Stimulated activated CD4-positive, alpha-beta T cell treated with anti-CD3 and anti-CD28 coated beads, Interleukin-4, amount 100 ng/mL, for 4 hours (primary cell): ENCODE results near the gene FGD3.
"Not testable (repeated sequence)": the region's sequence is repeated elsewhere in the genome, so short reads cannot be mapped to it uniquely, and the experiment has no call there.

Source experiments
- DNase-seq, 2 experiments: peaks; one replicate each; pipeline ENCODE4 v3.0.0-alpha.2; 2020

FGD3 gene

DNA sequence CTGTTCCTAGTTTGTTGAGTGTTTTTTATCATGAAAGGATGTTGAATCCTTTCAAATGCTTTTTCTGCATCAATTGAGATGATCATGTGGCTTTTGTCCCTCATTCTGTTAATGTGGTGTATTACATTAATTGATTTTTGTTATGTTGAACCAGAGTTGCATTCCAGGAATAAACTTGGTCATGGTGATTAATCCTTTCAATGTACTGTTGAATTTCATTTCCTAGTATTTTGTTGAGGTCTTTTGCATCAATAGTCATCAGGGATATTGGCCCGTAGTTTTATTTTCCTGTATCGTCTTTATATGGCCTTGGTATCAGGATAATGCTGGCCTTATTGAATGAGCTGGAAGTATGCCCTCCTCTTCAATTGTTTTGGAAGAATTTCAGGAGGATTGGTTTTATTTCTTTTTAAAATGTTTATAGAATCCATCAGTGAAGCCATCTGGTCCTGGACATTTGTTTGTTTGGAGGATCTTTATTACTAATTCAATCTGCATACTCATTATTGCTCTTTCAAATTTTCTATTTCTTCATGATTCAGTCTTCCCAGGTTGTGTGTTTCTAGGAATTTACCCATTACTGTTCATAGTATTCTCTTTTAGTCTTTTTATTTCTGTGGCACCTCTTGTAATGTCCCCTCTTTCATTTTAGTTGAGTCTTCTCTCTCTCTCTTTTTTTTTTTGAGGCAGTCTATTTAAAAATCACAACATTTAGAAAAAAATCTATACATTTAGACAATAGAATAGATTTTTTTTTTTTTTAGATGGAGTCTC, 32.1 kb downstream of the FGD3 start:
- DNase-seq = no peak

DNA sequence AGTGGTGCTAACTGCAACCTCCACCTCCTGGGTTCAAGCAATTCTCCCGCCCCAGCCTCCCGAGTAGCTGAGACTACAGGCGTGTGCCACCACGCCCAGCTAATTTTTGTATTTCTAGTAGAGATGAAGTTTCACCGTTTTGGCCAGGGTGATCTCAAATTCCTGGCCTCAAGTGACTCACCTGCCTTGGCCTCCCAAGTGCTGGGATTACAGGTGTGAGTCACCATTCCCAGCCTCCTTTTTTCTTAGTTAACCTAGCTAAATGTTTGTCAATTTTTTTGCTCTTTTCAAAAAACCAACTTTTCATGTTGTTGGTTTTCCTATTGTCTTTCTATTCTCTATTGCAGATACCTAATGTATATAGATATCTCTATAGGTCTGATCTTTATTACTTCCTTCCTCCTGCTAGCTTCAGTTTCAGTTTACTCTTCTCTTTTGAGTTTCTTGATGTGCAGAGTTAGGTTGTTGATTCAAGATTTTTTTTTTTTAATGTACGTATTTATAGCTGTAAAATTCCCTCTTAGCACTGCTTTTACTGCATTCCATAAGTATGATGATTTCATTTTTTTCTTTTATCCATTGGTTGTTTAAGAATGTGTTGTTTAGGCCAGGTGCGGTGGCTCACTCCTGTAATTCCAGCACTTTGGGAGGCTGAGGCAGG, 32.9 kb downstream of the FGD3 start:
- DNase-seq = no peak

DNA sequence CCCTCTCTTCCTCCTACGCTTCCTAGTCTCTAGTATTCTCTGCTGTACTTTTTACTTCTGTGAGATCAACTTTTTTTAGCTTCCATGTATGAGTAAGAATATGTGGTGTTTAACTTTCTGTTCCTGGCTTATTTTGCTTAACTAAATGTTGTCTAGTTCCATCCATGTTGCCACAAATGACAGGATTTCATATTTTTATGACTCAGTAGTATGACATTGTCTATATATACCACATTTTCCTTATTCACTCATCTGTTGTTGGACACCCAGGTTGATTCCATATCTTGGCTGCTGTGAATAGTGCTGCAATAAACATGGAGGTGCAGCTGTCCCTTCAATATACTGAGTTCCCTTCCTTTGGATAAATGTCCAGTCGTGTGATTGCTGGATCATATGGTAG, 34.8 kb downstream of the FGD3 start:
- DNase-seq = no peak

DNA sequence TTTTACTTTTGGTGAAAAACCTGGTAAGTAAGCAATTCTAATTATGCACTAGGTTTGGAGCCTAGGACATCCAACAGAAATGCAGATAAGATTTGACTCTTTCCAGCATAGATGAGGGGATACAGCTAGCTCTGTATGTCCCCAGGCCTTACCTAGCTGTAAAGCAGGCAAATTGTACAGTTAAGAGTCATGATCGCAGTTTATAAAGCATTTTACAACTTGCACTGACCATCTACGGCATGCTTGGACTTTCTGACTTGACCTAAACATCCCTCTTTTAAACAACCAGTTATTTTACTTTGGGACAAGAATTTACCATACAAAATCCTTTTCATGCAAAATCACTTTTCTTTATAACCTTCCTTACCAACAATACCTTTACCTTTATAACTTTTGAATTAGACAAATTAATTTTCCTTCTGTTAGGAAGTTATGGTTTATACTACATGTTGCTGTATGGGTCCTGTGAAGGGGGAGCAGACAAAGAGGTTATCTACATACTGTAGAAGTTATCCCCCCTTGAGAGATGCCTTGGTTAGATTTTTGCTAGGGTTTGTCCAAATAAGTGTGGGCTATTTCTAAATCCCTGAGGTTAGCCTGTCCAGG, 36.8 kb downstream of the FGD3 start:
- DNase-seq = no peak

DNA sequence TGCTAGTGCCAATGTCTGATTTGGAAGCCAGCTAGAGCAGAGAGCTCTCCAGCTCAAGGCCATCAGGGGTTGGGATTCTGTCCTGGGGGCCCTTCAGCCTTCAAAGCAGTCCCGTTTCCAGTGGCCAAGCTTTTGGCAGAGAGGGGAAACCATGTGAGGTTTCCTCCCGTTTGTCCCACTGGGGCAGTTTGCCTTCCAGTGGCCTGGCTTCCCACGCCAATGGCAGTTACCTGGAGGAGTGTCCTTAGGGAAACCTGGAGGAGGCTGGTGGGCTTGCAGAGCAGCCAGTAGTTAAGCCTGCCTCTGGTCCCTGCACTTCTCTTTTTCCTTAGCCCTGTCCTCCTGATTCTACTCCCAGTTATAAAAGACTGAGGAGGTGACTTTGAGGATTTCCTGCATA, 37.7 kb downstream of the FGD3 start:
- no peak for DNase-seq

DNA sequence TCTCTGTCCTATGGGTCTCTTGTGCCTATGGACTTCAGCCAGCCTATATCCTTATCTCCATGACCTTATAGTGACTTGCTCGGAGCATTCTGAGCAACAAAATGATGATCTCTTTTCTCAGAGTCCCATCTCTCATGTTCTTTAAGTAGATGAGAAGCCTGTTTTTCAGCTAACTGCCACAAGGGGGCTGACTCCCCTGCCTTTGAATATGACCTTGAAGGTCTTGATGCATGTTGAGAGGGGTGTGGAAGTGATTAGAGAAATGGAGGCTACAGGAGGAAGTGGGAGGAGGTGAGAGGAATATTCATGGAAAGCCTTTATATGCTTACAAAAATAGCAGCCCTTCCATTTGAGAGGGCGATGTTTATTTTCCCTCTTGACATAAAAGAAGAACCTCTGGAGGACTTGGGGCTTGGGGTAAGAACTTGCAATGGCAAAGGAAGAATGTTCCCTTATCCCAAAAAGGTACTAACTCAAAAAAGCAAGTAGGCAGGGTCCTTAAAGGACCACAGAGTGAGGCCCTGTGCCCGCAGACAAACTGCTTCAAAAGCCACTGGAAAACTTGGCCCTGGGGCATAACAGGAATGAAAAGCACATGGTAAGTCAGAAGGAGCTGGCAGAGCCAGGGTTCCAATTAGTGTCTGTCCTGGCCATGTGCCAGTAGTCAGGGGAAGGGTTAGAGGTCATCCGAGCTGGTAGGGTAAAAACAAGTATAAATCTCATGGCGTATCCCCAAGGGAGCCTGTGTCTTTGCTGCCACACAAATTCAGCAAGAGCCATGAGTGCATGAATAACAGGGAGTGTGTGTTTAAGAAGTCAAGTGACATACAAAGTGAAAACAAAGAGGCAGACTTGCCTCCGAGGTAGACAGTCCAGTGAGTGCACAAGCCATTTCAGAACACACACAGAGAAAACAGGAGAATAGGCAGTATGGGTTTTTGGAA, 39.1 kb downstream of the FGD3 start:
- peak; percentile 24 to 52 for DNase-seq

DNA sequence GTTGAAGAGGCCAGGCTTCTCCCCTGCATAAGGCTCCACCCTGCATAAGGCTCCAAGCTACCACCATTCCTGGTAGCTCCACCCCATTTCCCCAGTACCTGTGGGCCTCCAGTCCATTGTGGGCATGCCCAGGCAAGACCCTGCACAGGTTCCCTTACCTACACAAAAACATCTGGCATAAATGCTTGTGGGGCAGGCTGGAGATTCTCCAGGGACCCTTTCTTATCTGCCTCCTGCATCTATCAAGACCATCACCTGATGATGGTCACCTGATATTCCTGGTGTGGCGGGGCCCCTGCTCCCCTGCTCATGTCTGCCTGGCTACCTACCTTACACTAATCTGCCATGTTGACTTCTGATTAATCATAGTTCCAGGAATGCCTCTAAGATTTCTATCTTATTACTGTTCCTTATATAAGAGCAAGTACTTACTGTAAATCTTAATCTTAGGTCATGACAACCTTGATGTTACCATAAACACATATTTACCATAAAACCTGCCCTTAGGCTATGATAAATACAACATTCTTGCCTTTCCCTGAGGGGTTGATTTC, 41.0 kb downstream of the FGD3 start:
- no peak for DNase-seq

DNA sequence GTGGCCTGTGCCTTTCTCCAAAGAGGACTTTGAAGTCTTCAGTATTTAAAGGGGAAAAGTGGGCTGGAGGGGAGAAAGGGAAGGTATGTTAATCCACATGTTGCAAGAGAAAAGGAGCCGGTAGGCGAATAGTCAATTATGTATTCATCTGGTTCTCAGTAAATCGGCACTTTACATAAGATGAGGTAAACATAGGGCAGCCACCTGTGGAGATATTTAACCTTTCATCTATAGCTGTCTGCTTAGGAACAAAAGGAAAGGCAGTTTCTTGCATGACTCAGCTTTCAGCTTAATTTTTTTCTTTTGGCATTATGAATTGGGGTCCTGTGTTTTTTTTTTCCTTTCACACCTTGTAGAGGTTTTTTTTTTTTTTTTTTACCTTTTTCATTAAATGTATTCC, 42.2 kb downstream of the FGD3 start:
- no peak for DNase-seq

DNA sequence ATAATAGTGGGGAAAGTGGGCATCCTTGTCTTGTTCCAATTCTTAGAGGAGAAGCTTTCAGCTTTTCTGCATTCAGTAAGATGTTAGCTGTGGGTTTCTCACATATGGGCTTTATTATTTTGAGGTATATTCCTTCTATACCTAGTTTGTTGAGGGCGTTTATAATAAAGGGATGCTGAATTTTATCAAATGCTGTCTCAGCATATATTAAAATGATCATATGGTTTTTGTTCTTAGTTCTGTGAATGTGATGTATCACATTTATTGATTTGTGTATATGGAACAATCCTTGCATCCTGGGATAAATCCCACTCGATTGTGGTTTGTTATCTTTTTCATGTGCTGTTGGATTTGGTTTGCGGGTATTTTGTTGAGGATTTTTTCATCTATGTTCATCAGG, 43.1 kb downstream of the FGD3 start:
- DNase-seq = no peak

DNA sequence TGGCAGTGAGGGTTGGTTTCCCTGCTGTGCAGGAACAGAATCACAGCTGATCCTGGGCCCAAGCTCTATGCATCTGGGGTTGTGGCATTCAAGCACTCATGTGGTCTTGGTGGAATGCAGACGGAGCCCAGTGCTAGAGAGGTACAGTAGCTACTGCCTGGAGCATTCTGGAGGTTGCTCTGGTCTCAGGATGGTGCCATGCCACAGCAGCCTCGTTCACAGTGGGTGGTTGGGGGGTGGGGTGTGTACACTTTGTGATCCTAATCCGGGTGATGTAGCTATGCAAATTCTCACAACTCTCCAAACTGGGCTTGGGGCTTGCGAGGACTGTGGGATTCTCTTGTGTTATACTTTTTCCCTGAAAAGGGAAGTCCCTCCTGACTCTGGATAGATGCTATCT, 45.2 kb downstream of the FGD3 start:
- DNase-seq = no peak

DNA sequence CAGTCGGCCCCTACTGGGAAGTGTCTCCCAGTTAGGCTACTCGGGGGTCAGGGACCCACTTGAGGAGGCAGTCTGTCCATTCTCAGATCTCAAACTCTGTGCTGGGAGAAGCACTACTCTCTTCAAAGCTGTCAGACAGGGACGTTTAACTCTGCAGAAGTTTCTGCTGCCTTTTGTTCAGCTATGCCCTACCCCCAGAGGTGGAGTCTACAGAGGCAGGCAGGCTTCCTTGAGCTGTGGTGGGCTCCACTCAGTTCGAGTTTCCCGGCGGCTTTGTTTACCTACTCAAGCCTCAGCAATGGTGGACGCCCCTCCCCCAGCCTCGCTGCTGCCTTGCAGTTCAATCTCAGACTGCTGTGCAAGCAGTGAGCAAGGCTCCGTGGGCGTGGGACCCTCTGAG, 51.5 kb downstream of the FGD3 start:
- DNase-seq = not testable (repeated sequence)

DNA sequence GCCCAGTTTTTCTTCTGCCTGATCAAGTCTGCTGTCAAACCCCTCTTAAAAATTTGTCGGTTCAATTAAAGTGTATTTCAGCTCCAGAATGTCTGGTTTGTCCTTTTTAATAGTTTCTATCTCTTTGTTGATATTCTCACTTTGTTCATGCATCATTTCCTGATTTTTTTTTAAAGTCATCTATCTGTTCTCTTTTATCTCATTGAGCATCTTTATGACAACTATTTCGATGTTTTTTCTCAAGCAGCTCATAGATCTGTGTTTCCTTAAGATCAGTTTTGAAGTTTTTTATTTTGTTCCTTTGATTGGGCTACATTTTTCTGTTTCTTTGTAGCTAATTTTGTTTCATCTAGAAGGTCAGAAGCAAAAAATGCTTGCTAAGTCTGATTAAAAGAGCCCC, 53.7 kb downstream of the FGD3 start:
- DNase-seq = no peak

DNA sequence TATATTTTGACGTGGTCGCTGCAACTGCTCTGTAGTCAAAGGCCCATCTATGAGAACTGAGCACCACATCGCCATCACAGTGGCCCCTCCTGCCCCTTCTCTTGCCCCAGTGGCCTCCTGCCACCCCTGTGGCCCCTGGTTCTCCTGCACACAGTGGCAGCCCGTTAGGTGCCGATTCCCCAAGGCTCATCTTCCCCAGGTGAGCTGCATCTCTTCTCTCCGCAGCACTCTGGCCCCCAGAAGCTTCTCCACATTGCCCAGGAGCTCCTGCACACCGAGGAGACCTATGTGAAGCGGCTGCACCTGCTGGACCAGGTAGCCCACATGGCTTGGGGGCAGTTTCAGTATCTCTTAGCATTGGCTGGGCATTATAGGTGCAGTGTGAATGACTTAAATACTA, 55.4 kb downstream of the FGD3 start:
- no peak for DNase-seq

DNA sequence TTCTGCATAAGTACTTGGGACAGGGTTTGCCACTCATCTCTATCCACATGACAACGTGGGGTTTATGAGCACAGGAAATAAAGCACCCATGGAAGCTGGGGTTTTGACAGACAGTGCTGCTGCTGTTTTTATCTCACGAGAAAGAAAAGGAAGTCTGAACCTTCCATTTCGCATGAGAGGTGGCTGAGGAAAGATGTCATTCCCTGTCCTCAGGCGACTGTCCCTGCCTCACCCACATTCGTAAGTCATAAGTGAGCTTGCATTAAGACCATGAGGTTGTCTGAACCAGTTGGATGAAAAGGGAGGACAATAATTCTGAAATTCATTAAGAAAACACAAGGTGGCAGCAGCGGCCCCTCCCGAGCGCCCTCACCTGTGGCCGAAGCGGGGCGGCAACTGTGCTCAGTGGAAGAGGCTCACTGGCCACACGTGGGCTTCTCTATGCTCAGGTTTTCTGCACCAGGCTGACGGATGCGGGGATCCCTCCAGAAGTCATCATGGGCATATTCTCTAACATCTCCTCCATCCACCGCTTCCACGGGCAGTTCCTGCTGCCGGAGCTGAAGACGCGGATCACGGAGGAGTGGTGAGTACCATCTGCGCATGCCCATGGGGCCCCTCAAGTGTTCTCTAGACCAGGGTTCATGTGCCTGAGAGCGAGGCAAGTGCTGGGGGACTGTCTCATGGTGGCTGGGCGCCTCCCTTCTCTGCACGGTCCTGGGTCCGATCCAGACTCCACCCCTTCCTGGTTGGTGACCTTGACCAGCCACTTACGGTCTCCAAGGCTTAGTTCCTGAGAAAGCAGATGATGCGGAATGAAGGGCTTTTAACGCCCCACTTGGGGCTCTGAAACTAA, 56.5 kb downstream of the FGD3 start:
- peak; percentile 57 to 61 for DNase-seq

DNA sequence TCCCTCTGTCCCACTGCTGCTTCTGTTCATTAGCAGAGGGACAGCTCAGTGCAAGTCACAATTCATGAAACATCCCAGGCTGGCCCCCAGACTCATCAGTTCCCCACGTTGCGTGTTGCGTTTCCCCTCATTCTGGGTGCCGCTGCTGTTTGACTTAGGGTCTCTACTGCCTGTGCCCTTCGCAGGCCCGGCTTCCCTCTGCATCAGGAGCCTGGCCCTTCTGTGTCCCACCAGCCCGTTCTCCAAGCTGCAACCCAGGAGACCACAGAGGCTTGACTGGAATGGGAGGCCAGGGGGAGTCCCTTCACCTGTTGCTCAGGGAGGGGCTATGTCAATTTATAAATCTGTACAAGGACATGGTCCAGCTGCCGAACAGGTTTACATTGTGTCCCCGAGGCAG, 57.2 kb downstream of the FGD3 start:
- DNase-seq = no peak

DNA sequence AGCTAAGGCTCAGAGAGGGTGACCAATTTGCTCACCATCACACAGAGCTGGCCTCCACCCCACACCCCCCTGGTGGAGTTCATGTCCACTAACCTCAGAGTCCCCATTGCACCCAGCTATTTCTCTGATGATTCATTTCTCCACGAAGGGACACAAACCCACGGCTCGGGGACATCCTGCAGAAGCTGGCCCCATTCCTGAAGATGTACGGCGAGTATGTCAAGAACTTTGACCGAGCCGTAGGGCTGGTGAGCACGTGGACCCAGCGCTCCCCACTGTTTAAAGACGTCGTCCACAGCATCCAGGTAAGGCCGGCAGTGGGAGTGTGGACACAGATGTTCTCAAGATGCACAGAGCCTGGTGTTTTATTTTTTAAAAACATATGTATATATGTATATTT, 58.6 kb downstream of the FGD3 start:
- no peak for DNase-seq

DNA sequence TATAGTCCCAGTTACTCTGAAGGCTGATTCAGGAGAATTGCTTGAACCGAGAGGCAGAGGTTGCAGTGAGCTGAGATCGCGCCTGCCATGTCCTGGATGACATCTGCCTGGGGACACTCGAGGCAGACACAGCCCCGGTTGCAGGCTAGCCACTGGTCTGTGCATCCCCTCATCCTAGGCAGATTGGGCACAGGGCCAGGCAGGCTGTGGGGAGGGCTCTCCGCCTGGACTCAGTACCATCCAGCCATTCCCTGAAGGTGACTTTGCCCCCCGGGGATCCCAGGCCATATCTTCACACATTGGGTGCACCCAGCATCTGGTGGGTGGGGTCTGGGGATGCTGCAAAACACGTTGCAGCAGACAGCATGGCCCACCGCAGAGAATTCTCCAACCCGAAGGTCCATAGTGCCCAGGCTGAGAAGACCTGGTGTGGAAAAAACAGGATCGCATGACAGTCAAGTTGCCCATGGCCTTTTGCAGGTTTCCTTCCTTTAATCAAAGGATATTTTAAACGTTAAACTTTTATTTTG, 60.3 kb downstream of the FGD3 start:
- no peak for DNase-seq

DNA sequence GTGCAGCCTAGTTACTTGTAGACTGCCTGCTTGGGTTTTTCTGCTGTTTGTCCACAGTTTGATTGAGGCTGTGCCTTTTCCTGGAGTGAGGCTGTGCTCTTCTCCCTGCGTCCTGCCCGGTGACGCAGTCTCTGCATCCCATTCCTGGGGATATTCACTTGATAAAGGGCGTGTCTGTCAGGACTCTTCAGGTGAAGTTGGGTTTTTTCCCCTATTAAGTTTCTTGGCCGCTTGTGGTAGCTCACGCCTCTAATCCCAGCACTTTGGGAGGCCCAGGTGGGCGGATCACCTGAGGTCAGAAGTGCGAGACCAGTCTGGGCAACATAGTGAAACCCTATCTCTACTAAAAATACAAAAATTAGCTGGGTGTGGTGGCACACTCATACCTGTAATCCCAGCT, 61.1 kb downstream of the FGD3 start:
- no peak for DNase-seq

DNA sequence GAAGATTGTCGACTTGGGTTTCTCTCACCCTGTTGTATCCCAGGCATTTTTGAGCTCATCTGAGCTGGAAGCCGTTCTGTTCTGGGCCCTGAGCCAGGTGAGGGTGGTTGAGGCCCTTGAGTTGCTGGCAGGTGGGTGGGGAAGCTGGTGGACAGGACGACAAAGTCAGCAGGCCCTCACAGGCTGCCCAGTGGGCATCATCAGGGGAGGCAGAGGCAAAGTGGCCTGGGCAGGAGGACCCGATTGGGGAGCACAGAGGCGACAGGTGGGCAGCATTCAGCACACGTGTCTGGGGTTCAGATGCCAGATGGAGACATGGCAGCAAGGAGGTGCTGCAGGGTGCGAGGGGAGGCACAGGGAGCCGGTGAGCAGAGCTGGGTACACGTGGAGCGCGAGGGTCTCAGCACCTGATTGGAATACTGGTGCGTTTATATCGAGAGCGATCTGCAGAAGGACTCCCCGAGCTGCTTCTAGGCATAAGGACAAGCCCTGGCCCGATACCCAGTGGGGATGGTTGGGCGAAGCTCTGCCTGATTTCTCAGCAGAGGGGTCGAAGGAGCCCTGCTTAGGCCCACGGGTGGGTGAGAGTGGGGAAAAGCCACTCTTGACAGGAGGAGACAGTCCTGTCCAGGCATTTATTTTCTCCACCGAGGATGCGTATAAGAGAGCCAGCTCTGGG, 62.2 kb downstream of the FGD3 start:
- DNase-seq = no peak

DNA sequence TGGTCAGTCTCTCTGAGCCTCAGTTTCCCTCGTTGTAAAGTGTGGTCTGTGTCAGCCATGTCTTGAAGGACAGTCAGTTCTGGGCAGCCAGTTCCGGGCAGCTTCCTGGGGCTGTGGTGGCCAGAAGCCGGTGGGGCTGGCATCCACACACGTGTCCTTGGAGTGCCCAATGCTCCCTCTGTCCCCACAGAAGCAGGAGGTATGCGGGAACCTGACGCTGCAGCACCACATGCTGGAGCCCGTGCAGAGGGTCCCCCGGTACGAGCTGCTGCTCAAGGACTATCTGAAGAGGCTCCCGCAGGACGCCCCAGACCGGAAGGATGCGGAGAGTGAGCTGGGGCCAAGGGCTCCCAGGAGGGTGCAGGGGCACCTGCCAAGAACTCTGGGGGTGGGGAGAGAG, 62.7 kb downstream of the FGD3 start:
- no peak for DNase-seq

DNA sequence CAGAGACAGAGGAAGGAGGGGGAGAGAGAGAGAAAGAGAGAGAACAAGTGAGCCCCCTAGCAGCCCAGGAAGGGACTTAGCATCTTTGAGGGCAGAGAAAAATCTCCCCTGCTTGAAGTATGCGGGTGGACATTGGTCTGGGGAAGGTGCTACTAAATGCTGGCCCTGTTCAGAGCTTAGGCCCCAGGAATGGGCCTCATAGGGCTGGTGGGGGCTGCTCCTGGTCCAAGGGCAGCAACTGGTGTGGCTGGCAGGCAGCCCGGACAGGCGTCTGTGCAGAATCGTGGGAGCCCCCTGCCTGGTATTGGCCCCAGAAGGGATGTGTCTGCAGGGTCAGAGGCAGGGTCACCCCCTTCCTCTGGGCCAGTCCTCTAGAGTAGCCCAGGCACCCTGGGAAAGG, 63.4 kb downstream of the FGD3 start:
- DNase-seq = no peak
